Body of pancreas (tissue), 4 donors: ENCODE results near the gene USF2. TPM values are rescaled to one million over a fixed set of nuclear protein-coding genes. Genes with fewer than 3 reads are reported as not detected.
"Not testable (repeated sequence)": the region's sequence is repeated elsewhere in the genome, so short reads cannot be mapped to it uniquely, and the experiment has no call there.

ENCODE experiments used
- ATAC-seq: fragments of 150-250 bp; one replicate; pipeline ENCODE4 v1.9.1; 2016
- DNase-seq, 4 donors: peaks; one replicate each; pipeline ENCODE4 v3.0.0-alpha.2; 2019
- H3K27ac ChIP-seq, 4 donors: fragments of 200-600 bp; sonication (generic); 1 replicate in 3 of 4; 2 replicates in 1 of 4; pipeline versions ENCODE4 v1.5.1 to v1.6.1; 2016 to 2019; ENCODE audit warnings: mild to moderate bottlenecking in 1 of 4, mixed read lengths in 1 of 4, moderate library complexity in 1 of 4
- H3K27me3 ChIP-seq, 2 donors: fragments of 200-600 bp; sonication (generic); one replicate each; pipeline ENCODE4 v1.6.0; 2016; ENCODE audit warnings: mild to moderate bottlenecking in 1 of 2
- H3K36me3 ChIP-seq, 2 donors: fragments of 200-600 bp; sonication (generic); replicated peaks in 1 of 2; 2 replicates each; pipeline ENCODE4 v1.5.1; 2016; ENCODE audit warnings: low read depth in 2 of 2; ENCODE audit not compliant: insufficient read depth in 1 of 2
- H3K4me1 ChIP-seq: fragments of 200-600 bp; sonication (generic); one replicate; pipeline ENCODE4 v1.6.0; 2016
- H3K4me3 ChIP-seq, 2 donors: fragments of 200-600 bp; sonication (generic); 1 replicate in 1 of 2; 2 replicates in 1 of 2; pipeline ENCODE4 v1.5.1; 2016 to 2019
- H3K9me3 ChIP-seq, 3 donors: fragments of 200-600 bp; sonication (generic); 1 replicate in 2 of 3; 2 replicates in 1 of 3; pipeline ENCODE4 v1.5.1; 2016
- CTCF ChIP-seq, 7 experiments: fragments of 450-650 bp in 4 of 7; fragments of 200-600 bp in 3 of 7; sonication (generic) in 3 of 7; IDR thresholded peaks; one replicate each; pipeline ENCODE4 v1.5.1; 2016 to 2019; ENCODE audit warnings: antibody characterized with exemption in 7 of 7
- POLR2A ChIP-seq, 3 donors: fragments of 450-650 bp; IDR thresholded peaks; one replicate each; pipeline ENCODE4 v1.6.1; 2016; ENCODE audit warnings: antibody characterized with exemption in 3 of 3, mild to moderate bottlenecking in 2 of 3
- WGBS, 2 donors: methylation state at CpG; one replicate each; pipeline ENCODE4 v1.1.5; 2017; 5-methylcytosine and 5-hydroxymethylcytosine counted together
- intact Hi-C: fragments of 100-400 bp; cut with DNase I; formaldehyde crosslinking; loops from one replicate; pipeline ENCODE4 v1.15.1; 2023
- total RNA-seq, 2 donors: library from RNA; depleted of rRNA; stranded (reverse); fragments of >200 nt; gene quantifications; one replicate each; pipeline ENCODE4 v1.1.0, GENCODE V29; 2016

USF2 gene
- total RNA-seq, 2 donors from 2014 or later, result 76.8 to 91.3 TPM

GRCh38 chr19:35236638-35237400 lies 31.9 kb upstream of the USF2 start:
- H3K9me3 ChIP-seq, result no peaks in the 10 kb centered on the region
- intact Hi-C loops, result no loop called here
- ATAC-seq (no peak), DNase-seq (peak in 1 of 4 donors; percentile 41)
- no peaks in the 10 kb centered on the region for H3K36me3 ChIP-seq
- H3K4me1 ChIP-seq, result no peaks in the 10 kb centered on the region
- H3K4me3 ChIP-seq, result no peak overlapping the region
- H3K27ac ChIP-seq, result no peak overlapping the region
- TF ChIP-seq CTCF (IDR thresholded peaks at IDR 0.05) (peak in 2 of 7 experiments; percentile 16 to 34), POLR2A (IDR thresholded peaks at IDR 0.05) (no peak)
- WGBS, 2 donors, result 73 to 76% methylated on average over 6 of the region's 6 CpGs
- H3K27me3 ChIP-seq, result no peaks in the 10 kb centered on the region

- H3K9me3 ChIP-seq, H3K4me1 ChIP-seq, DNase-seq, ATAC-seq, H3K27ac ChIP-seq, H3K36me3 ChIP-seq, H3K27me3 ChIP-seq, intact Hi-C loops, H3K4me3 ChIP-seq: not testable (repeated sequence)
- WGBS, 2 donors, result 73 to 89% methylated on average over 1 of the region's 1 CpG
These were observed 29.2 kb upstream of the USF2 start for GRCh38 chr19:35239597-35239996.

GRCh38 chr19:35240327-35240726 lies 28.4 kb upstream of the USF2 start:
- intact Hi-C loops, result loop anchor here (10.0 kb wide), 1 partner anchor 96 kb away; the partner anchor contains the start of gene FXYD7
- no peaks in the 10 kb centered on the region for H3K27me3 ChIP-seq
- H3K4me3 ChIP-seq, result no peak overlapping the region
- no peaks in the 10 kb centered on the region for H3K36me3 ChIP-seq
- 60 to 94% methylated on average over 1 of the region's 1 CpG for WGBS, 2 donors
- DNase-seq (no peak), ATAC-seq (no peak)
- no peaks in the 10 kb centered on the region for H3K4me1 ChIP-seq
- TF ChIP-seq POLR2A (IDR thresholded peaks at IDR 0.05), result no peak
- no peak for TF ChIP-seq CTCF (IDR thresholded peaks at IDR 0.05)
- H3K27ac ChIP-seq, result no peak overlapping the region
- no peaks in the 10 kb centered on the region for H3K9me3 ChIP-seq

GRCh38 chr19:35241417-35241816 lies 27.3 kb upstream of the USF2 start:
- no peaks in the 10 kb centered on the region for H3K4me1 ChIP-seq
- no peak for ATAC-seq
- no peak for TF ChIP-seq POLR2A (IDR thresholded peaks at IDR 0.05)
- no peak for TF ChIP-seq CTCF (IDR thresholded peaks at IDR 0.05)
- no peak overlapping the region for H3K27ac ChIP-seq
- intact Hi-C loops, result loop anchor here (10.0 kb wide), 1 partner anchor 97 kb away; the partner anchor contains the start of gene FXYD7
- no peak overlapping the region for H3K4me3 ChIP-seq
- no peak for DNase-seq
- no peaks in the 10 kb centered on the region for H3K27me3 ChIP-seq
- 82 to 84% methylated on average over 1 of the region's 1 CpG for WGBS, 2 donors
- no peaks in the 10 kb centered on the region for H3K36me3 ChIP-seq
- H3K9me3 ChIP-seq, result no peaks in the 10 kb centered on the region

- TF ChIP-seq POLR2A (IDR thresholded peaks at IDR 0.05), result no peak
- no peak for TF ChIP-seq CTCF (IDR thresholded peaks at IDR 0.05)
- intact Hi-C loops, result loop anchor here (10.0 kb wide), 1 partner anchor 102 kb away; the partner anchor contains the start of gene FXYD7
- Histone ChIP-seq H3K9me3 (no peaks in the 10 kb centered on the region), H3K4me3 (no peak overlapping the region), H3K27me3 (no peaks in the 10 kb centered on the region), H3K4me1 (peaks cover 26% of the 10 kb centered on the region), H3K27ac (peak overlapping the region in 3 of 4 donors; percentile 94 to 100 (median 99)), H3K36me3 (no peaks in the 10 kb centered on the region)
- 72 to 77% methylated on average over 4 of the region's 4 CpGs for WGBS, 2 donors
- no peak for ATAC-seq
- no peak for DNase-seq
These were observed 22.2 kb upstream of the USF2 start for GRCh38 chr19:35246466-35247092.
